H9 (cell line): ENCODE data around the gene EFCAB6. TPM values are rescaled to one million over a fixed set of nuclear protein-coding genes. Genes with fewer than 3 reads are reported as not detected.
A peak's percentile ranks its signal among the peaks of the same experiment; 100 is the strongest.

Source experiments
- DNase-seq: peaks from one replicate; pipeline ENCODE4 v3.0.0-alpha.2; 2017
- H2AFZ ChIP-seq: one replicate; pipeline ENCODE4 v1.6.1; 2013; ENCODE audit warnings: mild to moderate bottlenecking, low read length, control low read depth, moderate library complexity
- H2AK5ac ChIP-seq: 2 replicates; pipeline ENCODE4 v1.6.1; 2013; ENCODE audit warnings: low read length, control low read depth, mixed read lengths; ENCODE audit not compliant: insufficient read length
- H2BK120ac ChIP-seq: one replicate; pipeline ENCODE4 v1.6.1; 2013; ENCODE audit warnings: low read depth, mild to moderate bottlenecking, low read length, control low read depth, inconsistent platforms; ENCODE audit not compliant: poor library complexity, severe bottlenecking
- H2BK12ac ChIP-seq: 2 replicates; pipeline ENCODE4 v1.6.1; 2013; ENCODE audit warnings: low read length, control low read depth, mixed read lengths, low read depth; ENCODE audit not compliant: insufficient read length
- H2BK15ac ChIP-seq: 2 replicates; pipeline ENCODE4 v1.6.1; 2013; ENCODE audit warnings: low read depth, low read length, control low read depth
- H2BK20ac ChIP-seq: one replicate; pipeline ENCODE4 v1.6.1; 2013; ENCODE audit warnings: low read depth, mild to moderate bottlenecking, low read length, control low read depth, inconsistent platforms; ENCODE audit not compliant: poor library complexity, severe bottlenecking
- H2BK5ac ChIP-seq: 2 replicates; pipeline ENCODE4 v1.6.1; 2013; ENCODE audit warnings: low read length, control low read depth, mixed read lengths; ENCODE audit not compliant: insufficient read length
- H3K14ac ChIP-seq: 2 replicates; pipeline ENCODE4 v1.6.1; 2013; ENCODE audit warnings: low read length, control low read depth; ENCODE audit not compliant: insufficient read depth
- H3K18ac ChIP-seq: 2 replicates; pipeline ENCODE4 v1.6.1; 2013; ENCODE audit warnings: low read depth, mild to moderate bottlenecking, mixed read lengths, low read length, control low read depth; ENCODE audit not compliant: insufficient read length
- H3K23ac ChIP-seq: 2 replicates; pipeline ENCODE4 v1.6.1; 2013; ENCODE audit warnings: low read length, control low read depth, mixed read lengths, low read depth; ENCODE audit not compliant: insufficient read length
- H3K23me2 ChIP-seq: 2 replicates; pipeline ENCODE4 v1.6.1; 2013; ENCODE audit warnings: low read depth, mild to moderate bottlenecking, mixed read lengths, low read length, control low read depth; ENCODE audit not compliant: insufficient read length, poor library complexity, severe bottlenecking
- H3K27ac ChIP-seq: 2 replicates; pipeline ENCODE4 v1.5.1; 2013; ENCODE audit warnings: low read length, control low read depth, mixed read lengths, low read depth; ENCODE audit not compliant: insufficient read length
- H3K27me3 ChIP-seq: 2 replicates; pipeline ENCODE4 v1.6.1; 2013; ENCODE audit warnings: low read length, control low read depth, inconsistent platforms; ENCODE audit not compliant: insufficient read depth
- H3K4ac ChIP-seq: 2 replicates; pipeline ENCODE4 v1.6.1; 2013; ENCODE audit warnings: low read depth, mild to moderate bottlenecking, control low read depth, inconsistent platforms, low read length, moderate library complexity
- H3K4me1 ChIP-seq: 2 replicates; pipeline ENCODE4 v1.6.1; 2013; ENCODE audit warnings: low read length, control low read depth, inconsistent platforms; ENCODE audit not compliant: insufficient read depth
- H3K4me2 ChIP-seq: 2 replicates; pipeline ENCODE4 v1.6.1; 2013; ENCODE audit warnings: low read length, control low read depth, mixed read lengths; ENCODE audit not compliant: insufficient read length, insufficient read depth
- H3K56ac ChIP-seq: 2 replicates; pipeline ENCODE4 v1.6.1; 2013; ENCODE audit warnings: low read depth, mild to moderate bottlenecking, mixed read lengths, low read length, control low read depth; ENCODE audit not compliant: insufficient read length
- H3K79me1 ChIP-seq: 2 replicates; pipeline ENCODE4 v1.6.1; 2013; ENCODE audit warnings: low read depth, mild to moderate bottlenecking, moderate library complexity, low read length, control low read depth, inconsistent platforms; ENCODE audit not compliant: insufficient read depth, poor library complexity, severe bottlenecking
- H3K79me2 ChIP-seq: 2 replicates; pipeline ENCODE4 v1.6.1; 2013; ENCODE audit warnings: low read length, control low read depth, inconsistent platforms; ENCODE audit not compliant: insufficient read depth
- H3K9ac ChIP-seq: 2 replicates; pipeline ENCODE4 v1.6.1; 2013; ENCODE audit warnings: low read length, control low read depth, mixed read lengths; ENCODE audit not compliant: insufficient read length; ENCODE audit errors: extremely low read depth
- H3K9me3 ChIP-seq: one replicate; pipeline ENCODE4 v1.6.1; 2013; ENCODE audit warnings: low read depth, low read length, inconsistent platforms; ENCODE audit not compliant: control insufficient read depth
- H3T11ph ChIP-seq: one replicate; pipeline ENCODE4 v1.6.1; 2013; ENCODE audit warnings: mild to moderate bottlenecking, low read length, control low read depth, inconsistent platforms
- H4K20me1 ChIP-seq: one replicate; pipeline ENCODE4 v1.6.1; 2013; ENCODE audit not compliant: control insufficient read depth, insufficient read length, insufficient read depth
- H4K5ac ChIP-seq: 2 replicates; pipeline ENCODE4 v1.6.1; 2013; ENCODE audit warnings: low read depth, mild to moderate bottlenecking, mixed read lengths, low read length, control low read depth; ENCODE audit not compliant: insufficient read length
- H4K8ac ChIP-seq: replicated peaks from 2 replicates; pipeline ENCODE4 v1.6.1; 2013; ENCODE audit warnings: low read length, control low read depth, mixed read lengths, low read depth; ENCODE audit not compliant: insufficient read length
- H4K91ac ChIP-seq: 2 replicates; pipeline ENCODE4 v1.6.1; 2013; ENCODE audit warnings: low read depth, mild to moderate bottlenecking, moderate library complexity, mixed read lengths, low read length, control low read depth; ENCODE audit not compliant: insufficient read length
- H3K27ac Mint-ChIP-seq, 3 experiments: 2 replicates in 2 of 3; 3 replicates in 1 of 3; pipeline ENCODE4 v1.8.0; 2020 to 2021; ENCODE audit warnings: mixed read lengths in 3 of 3, mild to moderate bottlenecking in 1 of 3, moderate library complexity in 1 of 3
- H3K27me3 Mint-ChIP-seq: 2 replicates; pipeline ENCODE4 v1.8.0; 2021; ENCODE audit warnings: low read depth, mild to moderate bottlenecking, moderate library complexity, mixed read lengths
- H3K36me3 Mint-ChIP-seq, 3 experiments: 2 replicates in 2 of 3; 3 replicates in 1 of 3; pipeline ENCODE4 v1.8.0; 2020 to 2021; ENCODE audit warnings: low read depth in 3 of 3, mixed read lengths in 3 of 3; ENCODE audit not compliant: insufficient read depth in 1 of 3
- H3K4me1 Mint-ChIP-seq, 2 experiments: 2 replicates each; pipeline ENCODE4 v1.8.0; 2020; ENCODE audit warnings: mixed read lengths in 2 of 2
- H3K4me3 Mint-ChIP-seq, 2 experiments: 2 replicates in 1 of 2; 3 replicates in 1 of 2; pipeline ENCODE4 v1.8.0; 2020 to 2021; ENCODE audit warnings: mild to moderate bottlenecking in 2 of 2, mixed read lengths in 2 of 2, moderate library complexity in 1 of 2
- H3K9me3 Mint-ChIP-seq, 2 experiments: 2 replicates in 1 of 2; 3 replicates in 1 of 2; pipeline ENCODE4 v1.8.0; 2020; ENCODE audit warnings: mild to moderate bottlenecking in 2 of 2, mixed read lengths in 2 of 2, moderate library complexity in 1 of 2
- WGBS: extraction: QIAGEN DNeasy Blood & Tissue Kit; methylation state at CpG from one replicate; pipeline ENCODE4 v1.1.7; 2013; ENCODE audit warnings: missing lambda C conversion rate, low lambda C conversion rate, mixed read lengths; ENCODE audit not compliant: insufficient read length; ENCODE audit errors: extremely low coverage; 5-methylcytosine and 5-hydroxymethylcytosine counted together
- total RNA-seq: library from RNA; stranded (reverse); gene quantifications from 2 replicates; pipeline ENCODE4 v1.2.1, GENCODE V29; 2021
- TF ChIP-seq, protein P1 (sequence below): fragments of 200-600 bp; sonication (generic); conservative IDR thresholded peaks from 3 replicates; pipeline ENCODE4 v1.8.0; 2021; ENCODE audit warnings: antibody characterized with exemption, mild to moderate bottlenecking

The EFCAB6 gene
- total RNA-seq, 1 experiment from 2014 or later = 0.31 TPM

DNA sequence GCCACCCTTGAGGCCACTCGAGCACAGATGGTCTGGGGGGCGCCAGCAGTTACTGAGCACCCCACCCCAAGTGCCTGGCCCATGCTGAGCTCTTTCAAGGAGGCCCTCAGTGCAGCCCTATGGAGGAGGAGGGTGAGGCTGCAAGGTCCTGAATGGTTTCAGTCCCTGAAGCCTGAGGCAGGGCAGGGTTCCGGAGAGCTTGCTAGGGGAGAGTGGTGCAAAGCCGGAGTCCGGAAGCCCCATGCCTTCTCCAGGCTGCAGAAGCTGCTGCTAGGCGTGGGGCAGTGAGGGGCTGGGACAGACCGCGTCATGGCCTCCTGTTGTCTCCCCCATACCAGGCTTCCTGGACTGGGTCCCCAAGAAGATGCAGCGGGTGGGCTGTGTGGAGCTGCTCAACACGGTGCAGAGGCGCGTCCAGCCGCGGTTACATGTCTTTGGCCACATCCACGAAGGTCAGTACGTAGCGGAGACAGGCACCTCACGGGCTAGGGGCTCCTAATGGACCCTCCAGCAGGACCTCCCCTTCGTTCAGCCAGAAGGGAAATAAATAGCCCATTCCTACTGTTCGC, 309.7 kb downstream of the EFCAB6 start:
- H3T11ph ChIP-seq = no peak overlapping the region
- no peaks in the 10 kb centered on the region for H4K20me1 ChIP-seq
- TF ChIP-seq, protein P1, sequence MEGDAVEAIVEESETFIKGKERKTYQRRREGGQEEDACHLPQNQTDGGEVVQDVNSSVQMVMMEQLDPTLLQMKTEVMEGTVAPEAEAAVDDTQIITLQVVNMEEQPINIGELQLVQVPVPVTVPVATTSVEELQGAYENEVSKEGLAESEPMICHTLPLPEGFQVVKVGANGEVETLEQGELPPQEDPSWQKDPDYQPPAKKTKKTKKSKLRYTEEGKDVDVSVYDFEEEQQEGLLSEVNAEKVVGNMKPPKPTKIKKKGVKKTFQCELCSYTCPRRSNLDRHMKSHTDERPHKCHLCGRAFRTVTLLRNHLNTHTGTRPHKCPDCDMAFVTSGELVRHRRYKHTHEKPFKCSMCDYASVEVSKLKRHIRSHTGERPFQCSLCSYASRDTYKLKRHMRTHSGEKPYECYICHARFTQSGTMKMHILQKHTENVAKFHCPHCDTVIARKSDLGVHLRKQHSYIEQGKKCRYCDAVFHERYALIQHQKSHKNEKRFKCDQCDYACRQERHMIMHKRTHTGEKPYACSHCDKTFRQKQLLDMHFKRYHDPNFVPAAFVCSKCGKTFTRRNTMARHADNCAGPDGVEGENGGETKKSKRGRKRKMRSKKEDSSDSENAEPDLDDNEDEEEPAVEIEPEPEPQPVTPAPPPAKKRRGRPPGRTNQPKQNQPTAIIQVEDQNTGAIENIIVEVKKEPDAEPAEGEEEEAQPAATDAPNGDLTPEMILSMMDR = no peak
- H3K18ac ChIP-seq = no peak overlapping the region
- no peaks in the 10 kb centered on the region for H3K4me1 Mint-ChIP-seq
- H3K23me2 ChIP-seq = no peaks in the 10 kb centered on the region
- no peaks in the 10 kb centered on the region for H3K27me3 ChIP-seq
- no peak overlapping the region for H3K27ac ChIP-seq
- peaks cover 5 to 15% of the 10 kb centered on the region in 2 experiments for H3K9me3 Mint-ChIP-seq
- DNase-seq = no peak
- H3K36me3 Mint-ChIP-seq = peaks cover 0 to 6% (median 2%) of the 10 kb centered on the region in 3 experiments; a peak in 2 of 7 replicates
- no peak overlapping the region for H4K8ac ChIP-seq
- H3K56ac ChIP-seq = no peak overlapping the region
- no peak overlapping the region for H3K4me2 ChIP-seq
- no peak overlapping the region for H3K9ac ChIP-seq
- no peaks in the 10 kb centered on the region for H3K79me1 ChIP-seq
- peaks cover 11% of the 10 kb centered on the region for H3K27me3 Mint-ChIP-seq
- H3K23ac ChIP-seq = no peak overlapping the region
- peak overlapping the region in 1 of 3 experiments; percentile 21; a peak in 1 of 7 replicates for H3K27ac Mint-ChIP-seq
- H3K4ac ChIP-seq = no peak overlapping the region
- WGBS = no CpG with 5 or more reads among the region's 20 CpGs
- H4K5ac ChIP-seq = no peak overlapping the region
- no peak overlapping the region for H2BK20ac ChIP-seq
- H2AFZ ChIP-seq = no peak overlapping the region
- no peak overlapping the region for H2BK5ac ChIP-seq
- no peak overlapping the region for H4K91ac ChIP-seq
- no peak overlapping the region; the same call in 1 of the 2 replicates for H3K14ac ChIP-seq
- H3K4me3 Mint-ChIP-seq = no peak overlapping the region
- no peak overlapping the region for H2BK15ac ChIP-seq
- H2BK12ac ChIP-seq = no peak overlapping the region
- H3K79me2 ChIP-seq = no peaks in the 10 kb centered on the region
- no peaks in the 10 kb centered on the region for H3K4me1 ChIP-seq
- no peak overlapping the region for H2AK5ac ChIP-seq
- no peaks in the 10 kb centered on the region for H3K9me3 ChIP-seq
- no peak overlapping the region for H2BK120ac ChIP-seq
